Measurements from ENCODE around the gene SMYD3. TPM values are rescaled to one million over a fixed set of nuclear protein-coding genes. Genes with fewer than 3 reads are reported as not detected.

Gene SMYD3
- total RNA-seq, 1 donor from 2014 or later: 23.8 TPM

DNA sequence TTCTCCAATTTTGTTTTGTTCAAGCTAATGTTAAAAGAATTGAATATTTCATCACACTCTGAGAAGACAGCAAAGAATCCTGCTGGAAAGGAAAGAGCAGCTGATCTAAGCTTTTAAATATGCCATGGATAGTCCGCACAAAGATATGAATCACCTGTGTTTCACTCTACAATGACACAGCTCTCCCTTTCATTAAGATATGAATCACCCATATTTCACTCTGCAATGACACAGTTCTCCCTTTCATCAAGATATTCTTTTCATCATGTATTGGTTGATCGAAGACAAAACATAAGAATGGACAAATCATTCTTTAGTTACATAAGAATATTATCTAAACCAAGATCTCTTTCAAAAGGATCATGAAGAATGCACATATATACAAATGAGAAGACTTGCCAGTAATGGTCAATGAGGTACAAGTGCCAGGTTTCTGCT is 367.3 kb downstream of the SMYD3 start:
- H3K4me3 ChIP-seq (ENCODE audit: low read depth, low read length): no peak overlapping the region
- peak; percentile 83 for DNase-seq (ENCODE audit: low read depth)
- TF ChIP-seq, protein P1, sequence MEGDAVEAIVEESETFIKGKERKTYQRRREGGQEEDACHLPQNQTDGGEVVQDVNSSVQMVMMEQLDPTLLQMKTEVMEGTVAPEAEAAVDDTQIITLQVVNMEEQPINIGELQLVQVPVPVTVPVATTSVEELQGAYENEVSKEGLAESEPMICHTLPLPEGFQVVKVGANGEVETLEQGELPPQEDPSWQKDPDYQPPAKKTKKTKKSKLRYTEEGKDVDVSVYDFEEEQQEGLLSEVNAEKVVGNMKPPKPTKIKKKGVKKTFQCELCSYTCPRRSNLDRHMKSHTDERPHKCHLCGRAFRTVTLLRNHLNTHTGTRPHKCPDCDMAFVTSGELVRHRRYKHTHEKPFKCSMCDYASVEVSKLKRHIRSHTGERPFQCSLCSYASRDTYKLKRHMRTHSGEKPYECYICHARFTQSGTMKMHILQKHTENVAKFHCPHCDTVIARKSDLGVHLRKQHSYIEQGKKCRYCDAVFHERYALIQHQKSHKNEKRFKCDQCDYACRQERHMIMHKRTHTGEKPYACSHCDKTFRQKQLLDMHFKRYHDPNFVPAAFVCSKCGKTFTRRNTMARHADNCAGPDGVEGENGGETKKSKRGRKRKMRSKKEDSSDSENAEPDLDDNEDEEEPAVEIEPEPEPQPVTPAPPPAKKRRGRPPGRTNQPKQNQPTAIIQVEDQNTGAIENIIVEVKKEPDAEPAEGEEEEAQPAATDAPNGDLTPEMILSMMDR (conservative IDR thresholded peaks at IDR 0.05; ENCODE audit: low read depth, low read length): no peak

DNA sequence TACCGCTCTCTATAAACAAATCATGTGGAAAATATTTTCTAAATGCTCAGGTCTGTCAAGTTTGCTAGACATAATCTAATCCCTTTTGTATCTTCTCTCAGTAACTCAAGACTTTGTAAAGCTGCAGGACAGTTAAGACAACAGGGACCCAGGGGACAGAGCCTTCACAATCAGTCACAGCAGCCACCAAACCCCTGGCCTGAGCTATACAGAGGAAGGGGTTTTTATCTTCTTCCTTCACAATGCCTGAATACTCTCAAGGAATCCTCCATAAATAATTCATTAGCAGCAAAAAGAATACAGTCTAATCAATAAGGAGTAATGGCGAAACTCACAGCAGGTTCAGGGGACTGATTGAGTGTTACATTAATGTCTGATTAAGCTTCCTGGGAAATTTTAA is 368.3 kb downstream of the SMYD3 start:
- TF ChIP-seq, protein P1 (conservative IDR thresholded peaks at IDR 0.05; ENCODE audit: low read depth, low read length): no peak
- H3K4me3 ChIP-seq (ENCODE audit: low read depth, low read length): no peak overlapping the region
- no peak for DNase-seq (ENCODE audit: low read depth)

DNA sequence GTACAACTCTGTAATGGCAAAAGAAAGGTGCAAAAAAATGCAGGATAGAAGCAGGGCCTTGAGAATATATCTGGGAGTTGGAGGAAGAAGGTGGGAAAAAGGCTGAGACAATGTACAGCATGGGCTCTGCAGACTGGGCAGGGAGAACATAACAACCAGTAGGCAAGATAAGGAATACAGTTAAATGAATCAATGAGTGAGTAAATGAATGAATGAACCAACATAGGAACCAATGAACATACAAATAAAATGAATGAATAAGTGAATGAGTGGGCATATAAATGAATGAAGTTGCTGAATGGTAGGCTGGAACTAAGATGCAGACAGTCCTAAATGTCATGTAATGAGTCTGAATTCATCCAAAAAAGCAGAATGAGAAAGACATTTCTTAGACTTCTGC is 370.6 kb downstream of the SMYD3 start:
- DNase-seq (ENCODE audit: low read depth): no peak
- TF ChIP-seq, protein P1 (conservative IDR thresholded peaks at IDR 0.05; ENCODE audit: low read depth, low read length): no peak
- H3K4me3 ChIP-seq (ENCODE audit: low read depth, low read length): no peak overlapping the region

DNA sequence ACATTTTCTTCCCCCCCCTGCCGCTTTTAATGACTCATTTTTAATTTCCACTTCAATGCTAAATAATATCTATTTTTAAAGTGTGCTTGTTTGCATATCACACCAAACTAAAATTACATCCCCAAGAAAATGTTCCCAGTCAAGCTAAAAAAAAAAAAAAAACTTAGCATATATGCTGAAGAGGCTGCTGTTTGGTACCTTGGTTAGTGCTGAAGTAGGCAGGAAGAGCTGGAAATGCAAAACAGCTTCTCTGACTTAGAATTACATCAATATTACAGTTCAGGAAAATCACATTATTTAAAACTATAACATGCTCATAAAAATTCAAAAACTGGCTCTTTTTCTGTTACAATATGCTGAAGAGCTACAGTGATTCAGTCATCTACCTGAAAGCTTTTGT is 372.3 kb downstream of the SMYD3 start:
- no peak overlapping the region for H3K4me3 ChIP-seq (ENCODE audit: low read depth, low read length)
- TF ChIP-seq, protein P1 (conservative IDR thresholded peaks at IDR 0.05; ENCODE audit: low read depth, low read length): no peak
- DNase-seq (ENCODE audit: low read depth): no peak

DNA sequence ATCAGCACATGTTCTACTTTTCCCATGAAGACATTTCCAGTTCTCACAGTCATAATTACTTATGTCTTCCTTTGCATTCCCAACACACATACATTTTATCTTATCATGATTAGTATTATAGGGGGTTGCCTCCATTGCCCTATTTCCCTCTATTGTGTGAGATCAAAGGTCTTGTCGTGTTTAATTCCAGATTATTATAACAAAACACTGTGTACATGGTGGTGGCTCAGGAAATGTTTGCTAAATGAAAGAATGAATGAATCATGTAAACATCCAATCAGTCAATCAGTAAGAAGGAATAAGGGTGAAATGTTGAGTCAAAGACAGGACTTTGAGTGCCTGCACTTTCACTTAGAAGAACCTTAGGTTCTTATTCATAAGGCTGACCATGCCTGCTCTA is 376.0 kb downstream of the SMYD3 start:
- DNase-seq (ENCODE audit: low read depth): no peak
- no peak overlapping the region for H3K4me3 ChIP-seq (ENCODE audit: low read depth, low read length)
- TF ChIP-seq, protein P1 (conservative IDR thresholded peaks at IDR 0.05; ENCODE audit: low read depth, low read length): no peak

DNA sequence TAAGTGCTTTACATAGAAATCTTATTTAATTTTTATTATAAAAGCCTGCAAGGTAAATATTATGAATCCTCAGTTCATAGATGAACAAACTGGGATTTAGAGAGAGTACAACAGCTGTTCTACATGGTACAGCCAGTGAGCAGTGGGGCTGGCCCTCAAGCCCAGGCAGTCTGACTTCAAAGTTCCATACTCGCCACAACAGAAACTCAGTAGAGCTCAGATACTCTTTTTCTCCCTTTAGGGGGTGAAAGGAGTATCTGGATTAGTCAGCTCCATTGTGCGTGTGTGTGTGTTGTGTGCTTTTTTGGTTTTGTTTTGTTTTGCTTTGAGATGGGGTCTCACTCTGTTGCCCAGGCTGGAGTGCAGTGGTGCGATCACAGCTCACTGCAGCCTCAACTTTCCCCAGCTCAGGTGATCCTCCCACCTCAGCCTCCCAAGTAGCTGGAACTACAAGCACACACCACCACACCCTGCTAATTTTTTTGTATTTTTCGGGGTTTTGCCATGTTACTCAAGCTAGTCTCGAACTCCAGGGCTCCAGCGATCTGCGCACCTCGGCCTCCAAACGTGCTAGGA is 378.5 kb downstream of the SMYD3 start:
- no peak overlapping the region for H3K4me3 ChIP-seq (ENCODE audit: low read depth, low read length)
- DNase-seq (ENCODE audit: low read depth): no peak
- TF ChIP-seq, protein P1 (conservative IDR thresholded peaks at IDR 0.05; ENCODE audit: low read depth, low read length): no peak

DNA sequence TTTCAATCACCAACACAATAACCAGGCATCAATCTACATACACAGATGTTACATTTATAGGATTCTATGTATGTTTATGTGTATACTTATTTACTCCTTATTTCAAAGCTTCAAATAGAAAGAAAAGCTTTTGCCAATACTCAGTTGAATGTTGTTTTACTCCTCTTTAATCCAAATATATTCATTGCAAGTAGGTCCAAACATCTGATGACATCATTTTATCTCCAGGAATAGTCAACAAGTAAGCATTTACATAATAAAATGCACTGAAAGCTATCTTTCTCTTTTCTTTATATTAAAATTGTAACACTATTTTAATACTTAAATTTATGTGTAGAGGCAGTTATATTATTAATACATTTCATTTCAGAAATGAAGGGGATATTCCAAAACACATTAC is 380.5 kb downstream of the SMYD3 start:
- no peak for DNase-seq (ENCODE audit: low read depth)
- H3K4me3 ChIP-seq (ENCODE audit: low read depth, low read length): no peak overlapping the region
- TF ChIP-seq, protein P1 (conservative IDR thresholded peaks at IDR 0.05; ENCODE audit: low read depth, low read length): no peak
